Endothelial cell of umbilical vein (primary cell): Measurements from ENCODE around the gene DLST. TPM values are rescaled to one million over a fixed set of nuclear protein-coding genes. Genes with fewer than 3 reads are reported as not detected.

Experiments
- BruUV-seq: library from RNA; stranded (reverse); fragments of 400-500 nt; replicated peaks from 2 replicates; lab custom pipeline; 2021; lab: Mats Ljungman, UMichigan
- CTCF ChIA-PET: fragments of 300-600, 350-600 bp; sonication (Branson Sonifier 250); formaldehyde crosslinking; loops from one replicate; lab custom pipeline; 2021; ENCODE audit warnings: antibody characterized with exemption, inconsistent platforms; lab: Charles Lee
- POLR2A ChIA-PET: fragments of 300-600, 350-600 bp; sonication (Branson Sonifier 250); formaldehyde crosslinking; loops from one replicate; lab custom pipeline; 2021; ENCODE audit warnings: antibody characterized with exemption, inconsistent platforms; lab: Charles Lee
- DNase-seq: peaks from one replicate; pipeline ENCODE4 v3.0.0-alpha.2; 2011; ENCODE audit warnings: low read depth, low spot score
- FAIRE-seq: peaks from 2 replicates; lab custom pipeline; 2011; peaks lifted over from hg19 to GRCh38; lab: Jason Lieb, UNC
- H2AFZ ChIP-seq: 2 replicates; pipeline ENCODE4 v1.6.0; 2012; ENCODE audit warnings: low read depth, low read length, control low read depth, inconsistent platforms
- H3K27ac ChIP-seq: 2 replicates; pipeline ENCODE4 v1.5.1; 2011; ENCODE audit warnings: low read depth, mild to moderate bottlenecking, control low read depth, low read length, moderate library complexity; ENCODE audit not compliant: insufficient read depth
- H3K27me3 ChIP-seq, 2 experiments: 2 replicates each; pipeline versions ENCODE4 v1.6.0 to v1.6.1; 2011; ENCODE audit warnings: low read length in 2 of 2, mixed read lengths in 1 of 2; ENCODE audit not compliant: control insufficient read depth in 2 of 2, insufficient read depth in 2 of 2
- H3K36me3 ChIP-seq, 2 experiments: 2 replicates in 1 of 2; 3 replicates in 1 of 2; pipeline ENCODE4 v1.5.1; 2011; ENCODE audit warnings: low read length in 2 of 2, mild to moderate bottlenecking in 1 of 2, moderate library complexity in 1 of 2; ENCODE audit not compliant: control insufficient read depth in 2 of 2, insufficient read depth in 2 of 2; ENCODE audit errors: extremely low read depth in 1 of 2
- H3K4me1 ChIP-seq: 3 replicates; pipeline ENCODE4 v1.5.1; 2011; ENCODE audit warnings: mild to moderate bottlenecking, low read length; ENCODE audit not compliant: control insufficient read depth, insufficient read depth; ENCODE audit errors: extremely low read depth
- H3K4me2 ChIP-seq: 2 replicates; pipeline ENCODE4 v1.6.1; 2011; ENCODE audit warnings: low read length, control low read depth, mixed read lengths; ENCODE audit not compliant: insufficient read depth
- H3K4me3 ChIP-seq, 3 experiments: fragments of 200-600 bp in 1 of 3; sonication (generic), shearing (Covaris generic) in 1 of 3; replicated peaks in 1 of 3; 2 replicates each; pipeline ENCODE4 v1.5.1; 2011 to 2016; ENCODE audit warnings: control low read depth in 3 of 3, low read length in 3 of 3, mild to moderate bottlenecking in 2 of 3, inconsistent platforms in 1 of 3, low read depth in 1 of 3, moderate library complexity in 1 of 3; ENCODE audit not compliant: insufficient read depth in 1 of 3
- H3K79me2 ChIP-seq: 2 replicates; pipeline ENCODE4 v1.6.0; 2012; ENCODE audit warnings: low read length, inconsistent platforms; ENCODE audit not compliant: control insufficient read depth, insufficient read depth
- H3K9ac ChIP-seq: replicated peaks from 2 replicates; pipeline ENCODE3; 2011; ENCODE audit warnings: low read length, control low read depth; ENCODE audit not compliant: insufficient read depth; ENCODE audit errors: extremely low read depth
- H3K9me1 ChIP-seq: replicated peaks from 3 replicates; pipeline ENCODE4 v1.6.0; 2011; ENCODE audit warnings: mild to moderate bottlenecking, low read length; ENCODE audit not compliant: control insufficient read depth, insufficient read depth; ENCODE audit errors: extremely low read depth
- H3K9me3 ChIP-seq: replicated peaks from 2 replicates; pipeline ENCODE4 v1.5.1; 2012; ENCODE audit warnings: low read length, inconsistent platforms; ENCODE audit not compliant: control insufficient read depth, insufficient read depth
- H4K20me1 ChIP-seq: replicated peaks from 2 replicates; pipeline ENCODE3; 2011; ENCODE audit warnings: mild to moderate bottlenecking, low read length; ENCODE audit not compliant: control insufficient read depth, insufficient read depth; ENCODE audit errors: extremely low read depth
- EZH2 ChIP-seq: IDR thresholded peaks from 2 replicates; pipeline ENCODE4 v1.6.1; 2012; ENCODE audit warnings: borderline replicate concordance, low read depth, mild to moderate bottlenecking, moderate library complexity, low read length, inconsistent platforms; ENCODE audit not compliant: severe bottlenecking
- FOS ChIP-seq: IDR thresholded peaks from 2 replicates; pipeline ENCODE4 v1.6.1; 2011; ENCODE audit warnings: mild to moderate bottlenecking, low read length, moderate library complexity, borderline replicate concordance; ENCODE audit not compliant: insufficient read depth
- GATA2 ChIP-seq: IDR thresholded peaks from 2 replicates; pipeline ENCODE4 v1.7.0; 2011; ENCODE audit warnings: low read depth, mild to moderate bottlenecking, moderate library complexity, mixed read lengths, low read length; ENCODE audit not compliant: insufficient read length, insufficient read depth
- JUN ChIP-seq: IDR thresholded peaks from 2 replicates; pipeline ENCODE4 v1.6.1; 2011; ENCODE audit warnings: borderline replicate concordance, low read depth; ENCODE audit not compliant: insufficient read length, insufficient read depth
- MAX ChIP-seq: IDR thresholded peaks from 2 replicates; pipeline ENCODE4 v1.6.1; 2011; ENCODE audit not compliant: insufficient read depth, insufficient read length
- MYC ChIP-seq: IDR thresholded peaks from one replicate; pipeline ENCODE4 v1.6.1; 2011; ENCODE audit warnings: mild to moderate bottlenecking, low read depth, low read length
- POLR2A ChIP-seq: IDR thresholded peaks from 2 replicates; pipeline ENCODE4 v1.6.1; 2012; ENCODE audit warnings: low read depth, mild to moderate bottlenecking, control low read depth, low read length
- POLR2AphosphoS5 ChIP-seq: IDR thresholded peaks from 2 replicates; pipeline ENCODE4 v1.6.1; 2012; ENCODE audit warnings: low read depth, mild to moderate bottlenecking, control low read depth, low read length, moderate library complexity; ENCODE audit not compliant: insufficient read depth
- dilution Hi-C: fragments of 300-500 bp; cut with MboI; formaldehyde crosslinking; loops from one replicate; pipeline ENCODE4 v1.15.0; 2019; ENCODE audit warnings: low sequenced_read_pairs; ENCODE audit not compliant: extremely low pct_ligation_motif_present
- intact Hi-C: fragments of 100-400 bp; cut with micrococcal nuclease; formaldehyde crosslinking; loops from one replicate; pipeline ENCODE4 v1.10.0; 2022
- polyA plus RNA-seq, 4 experiments: library from polyadenylated mRNA; depleted of rRNA in 3 of 4; stranded (reverse) in 3 of 4; unstranded in 1 of 4; fragments of >200 nt; gene quantifications; 2 replicates each; pipeline versions ENCODE4 v1.2.1 to v1.2.3, GENCODE V29; 2011 to 2012; ENCODE audit warnings: missing spikeins in 1 of 4
- total RNA-seq: library from RNA; stranded (reverse); gene quantifications from 2 replicates; pipeline ENCODE4 v1.2.3, GENCODE V29; 2021
- TF ChIP-seq, protein P1 (sequence below), 2 donors: IDR thresholded peaks; 1 replicate in 1 of 2; 2 replicates in 1 of 2; pipeline ENCODE4 v1.5.1; 2011; ENCODE audit warnings: low read length in 2 of 2, mild to moderate bottlenecking in 2 of 2, moderate library complexity in 2 of 2, control low read depth in 1 of 2, inconsistent platforms in 1 of 2, low read depth in 1 of 2; ENCODE audit not compliant: insufficient read depth in 1 of 2; ENCODE audit errors: extremely low read depth in 1 of 2

The DLST gene
- total and polyA plus RNA-seq, 2 donors (not counting 3 experiments of a cell fraction or from before 2014, with no cell fraction given): 98.4 to 110 TPM

DNA sequence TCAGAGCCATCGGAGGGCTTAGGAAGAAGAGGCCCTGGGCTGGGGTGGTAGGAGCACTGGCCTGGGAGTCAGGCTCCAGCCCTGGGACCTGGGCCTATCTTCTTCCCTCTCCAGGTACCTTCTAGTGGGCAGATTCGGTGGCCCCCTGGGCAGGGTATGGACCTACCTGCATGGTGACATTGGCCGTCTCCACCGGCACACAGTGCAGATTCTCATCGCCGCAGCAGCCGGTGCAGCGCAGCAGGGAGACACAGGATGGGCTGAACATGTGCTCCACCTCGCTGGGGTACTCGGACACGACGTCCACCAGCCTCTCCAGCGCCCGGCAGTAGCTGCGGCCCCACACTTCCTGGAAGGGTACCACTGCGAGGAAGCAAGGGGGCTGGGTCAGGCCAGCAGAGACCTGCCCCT is 67.5 kb downstream of the DLST start:
- no peak overlapping the region for H3K4me3 ChIP-seq
- ChIA-PET POLR2A (interaction anchor here (0.7 kb wide), 1 partner anchor 54 kb away, joined by 3 read pairs; the partner anchor contains the start of gene EIF2B2), CTCF (interaction anchor here (1.1 to 1.2 kb wide), 3 partner anchors 18 to 139 kb away, joined by 3 to 4 read pairs (median 3); no protein-coding TSS in a partner anchor)
- no TSS peak for BruUV-seq
- H4K20me1 ChIP-seq: no peaks in the 10 kb centered on the region
- H3K9me3 ChIP-seq: no peaks in the 10 kb centered on the region
- DNase-seq (no peak), FAIRE-seq (no peak)
- H3K36me3 ChIP-seq: peaks cover 25 to 53% of the 10 kb centered on the region in 2 experiments
- no peak overlapping the region for H3K9ac ChIP-seq
- dilution Hi-C loops (no loop called here), intact Hi-C loops (no loop called here)
- no peaks in the 10 kb centered on the region for H3K27me3 ChIP-seq
- TF ChIP-seq JUN: no peak
- no peak for TF ChIP-seq MYC
- no peak for TF ChIP-seq MAX
- no peak for TF ChIP-seq EZH2
- TF ChIP-seq, protein P1, sequence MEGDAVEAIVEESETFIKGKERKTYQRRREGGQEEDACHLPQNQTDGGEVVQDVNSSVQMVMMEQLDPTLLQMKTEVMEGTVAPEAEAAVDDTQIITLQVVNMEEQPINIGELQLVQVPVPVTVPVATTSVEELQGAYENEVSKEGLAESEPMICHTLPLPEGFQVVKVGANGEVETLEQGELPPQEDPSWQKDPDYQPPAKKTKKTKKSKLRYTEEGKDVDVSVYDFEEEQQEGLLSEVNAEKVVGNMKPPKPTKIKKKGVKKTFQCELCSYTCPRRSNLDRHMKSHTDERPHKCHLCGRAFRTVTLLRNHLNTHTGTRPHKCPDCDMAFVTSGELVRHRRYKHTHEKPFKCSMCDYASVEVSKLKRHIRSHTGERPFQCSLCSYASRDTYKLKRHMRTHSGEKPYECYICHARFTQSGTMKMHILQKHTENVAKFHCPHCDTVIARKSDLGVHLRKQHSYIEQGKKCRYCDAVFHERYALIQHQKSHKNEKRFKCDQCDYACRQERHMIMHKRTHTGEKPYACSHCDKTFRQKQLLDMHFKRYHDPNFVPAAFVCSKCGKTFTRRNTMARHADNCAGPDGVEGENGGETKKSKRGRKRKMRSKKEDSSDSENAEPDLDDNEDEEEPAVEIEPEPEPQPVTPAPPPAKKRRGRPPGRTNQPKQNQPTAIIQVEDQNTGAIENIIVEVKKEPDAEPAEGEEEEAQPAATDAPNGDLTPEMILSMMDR (IDR thresholded peaks at IDR 0.05; ENCODE audit: extremely low read depth in 1 of 2, insufficient read depth in 1 of 2, low read depth in 1 of 2, low read length in 2 of 2): no peak
- no peak for TF ChIP-seq POLR2AphosphoS5
- TF ChIP-seq FOS: no peak
- TF ChIP-seq GATA2: no peak
- TF ChIP-seq POLR2A: no peak
- H2AFZ ChIP-seq: no peak overlapping the region
- H3K9me1 ChIP-seq: no peaks in the 10 kb centered on the region
- H3K4me2 ChIP-seq: no peak overlapping the region
- H3K27ac ChIP-seq: no peak overlapping the region
- peaks cover 48% of the 10 kb centered on the region for H3K79me2 ChIP-seq
- H3K4me1 ChIP-seq: peaks cover 44% of the 10 kb centered on the region
